ENCODE results near the gene CPEB4.

Gene CPEB4

DNA sequence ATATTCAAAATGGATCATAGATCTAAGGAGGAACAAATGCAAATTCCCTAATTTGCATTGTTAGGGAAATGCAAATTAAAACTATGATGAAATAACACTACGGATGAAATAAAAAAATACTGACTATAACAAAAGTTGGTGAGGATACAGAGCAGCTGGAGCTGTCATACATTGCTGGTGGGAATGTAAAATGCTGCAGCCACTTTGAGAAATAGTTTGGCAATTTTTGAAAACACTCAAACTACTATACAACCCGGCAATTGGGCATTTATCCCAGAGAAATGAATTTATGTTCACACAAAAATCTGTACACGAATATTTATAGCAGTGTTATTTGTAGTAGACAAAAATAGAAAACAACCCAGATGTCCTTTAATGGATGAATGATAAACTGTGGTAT lies 123.3 kb downstream of the CPEB4 start:
- ATAC-seq: no peak
- TF ChIP-seq CSDC2 (CRISPR knock-in tag; IDR thresholded peaks at IDR 0.05): no peak
- no peak for TF ChIP-seq ZFP3 (CRISPR knock-in tag; IDR thresholded peaks at IDR 0.05)
- no peak for TF ChIP-seq ZNF565 (CRISPR knock-in tag; conservative IDR thresholded peaks at IDR 0.05; ENCODE audit: low read depth)
- TF ChIP-seq TCF4 (CRISPR knock-in tag; IDR thresholded peaks at IDR 0.05; ENCODE audit: borderline replicate concordance): no peak
- TF ChIP-seq TOX (CRISPR knock-in tag; IDR thresholded peaks at IDR 0.05; ENCODE audit: borderline replicate concordance): no peak
- no peak for TF ChIP-seq ZFP30 (CRISPR knock-in tag; IDR thresholded peaks at IDR 0.05)
- no peak for TF ChIP-seq GLIS3 (CRISPR knock-in tag; IDR thresholded peaks at IDR 0.05)
- no peak for TF ChIP-seq SNAI2 (CRISPR knock-in tag; IDR thresholded peaks at IDR 0.05)
- TF ChIP-seq, protein P1, sequence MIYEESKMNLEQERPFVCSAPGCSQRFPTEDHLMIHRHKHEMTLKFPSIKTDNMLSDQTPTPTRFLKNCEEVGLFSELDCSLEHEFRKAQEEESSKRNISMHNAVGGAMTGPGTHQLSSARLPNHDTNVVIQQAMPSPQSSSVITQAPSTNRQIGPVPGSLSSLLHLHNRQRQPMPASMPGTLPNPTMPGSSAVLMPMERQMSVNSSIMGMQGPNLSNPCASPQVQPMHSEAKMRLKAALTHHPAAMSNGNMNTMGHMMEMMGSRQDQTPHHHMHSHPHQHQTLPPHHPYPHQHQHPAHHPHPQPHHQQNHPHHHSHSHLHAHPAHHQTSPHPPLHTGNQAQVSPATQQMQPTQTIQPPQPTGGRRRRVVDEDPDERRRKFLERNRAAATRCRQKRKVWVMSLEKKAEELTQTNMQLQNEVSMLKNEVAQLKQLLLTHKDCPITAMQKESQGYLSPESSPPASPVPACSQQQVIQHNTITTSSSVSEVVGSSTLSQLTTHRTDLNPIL (CRISPR knock-in tag; IDR thresholded peaks at IDR 0.05; ENCODE audit: low read depth): no peak
- no peak for TF ChIP-seq ESRRG (CRISPR knock-in tag; IDR thresholded peaks at IDR 0.05)
- TF ChIP-seq BACH2 (CRISPR knock-in tag; IDR thresholded peaks at IDR 0.05; ENCODE audit: borderline replicate concordance): no peak
- TF ChIP-seq ZC3H10 (CRISPR knock-in tag; IDR thresholded peaks at IDR 0.05): no peak
- TF ChIP-seq OSR1 (CRISPR knock-in tag; IDR thresholded peaks at IDR 0.05): no peak
- no peak for TF ChIP-seq PPARA (CRISPR knock-in tag; IDR thresholded peaks at IDR 0.05; ENCODE audit: borderline replicate concordance)
- no peak for TF ChIP-seq ZNF70 (CRISPR knock-in tag; IDR thresholded peaks at IDR 0.05)
- TF ChIP-seq ARNTL (CRISPR knock-in tag; IDR thresholded peaks at IDR 0.05; ENCODE audit: borderline replicate concordance, low read depth): no peak

All from SK-N-SH treated with all-trans-retinoic acid at 6 μM for 48 hours (cell line).